GM19239 (cell line): ENCODE results near the gene DAAM2.

Experiments used
- DNase-seq: peaks from one replicate; pipeline ENCODE4 v3.0.0; 2011; ENCODE audit warnings: low spot score; ENCODE audit not compliant: insufficient read length
- FAIRE-seq: peaks from 2 replicates; lab custom pipeline; 2011; peaks lifted over from hg19 to GRCh38; lab: Jason Lieb, UNC

Gene DAAM2

DNA sequence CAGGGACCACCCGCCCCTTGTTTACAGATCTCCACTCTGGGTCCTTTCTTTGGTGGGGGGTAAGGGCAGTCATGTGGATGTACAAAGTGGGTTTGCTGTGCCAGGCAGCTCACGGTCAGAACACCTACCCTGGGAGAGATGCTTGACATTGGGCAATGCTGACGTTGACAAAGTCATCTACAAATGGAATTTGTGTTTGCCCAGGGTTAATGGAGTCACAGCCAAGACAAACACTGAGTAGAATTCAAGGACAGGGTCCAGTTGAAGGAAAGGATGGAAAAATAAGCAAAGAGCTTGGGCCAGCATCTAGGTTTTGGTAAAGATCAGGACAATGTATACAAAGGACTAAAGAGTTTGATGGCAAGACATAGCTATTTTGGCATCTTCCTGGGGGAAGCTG is 87.4 kb downstream of the DAAM2 start:
- FAIRE-seq (no peak), DNase-seq (no peak)

GRCh38 chr6:39880594-39880993 is 88.4 kb downstream of the DAAM2 start:
- DNase-seq (no peak), FAIRE-seq (no peak)

GRCh38 chr6:39881851-39882530 is 89.8 kb downstream of the DAAM2 start:
- no peak for FAIRE-seq
- DNase-seq, result no peak

DNA sequence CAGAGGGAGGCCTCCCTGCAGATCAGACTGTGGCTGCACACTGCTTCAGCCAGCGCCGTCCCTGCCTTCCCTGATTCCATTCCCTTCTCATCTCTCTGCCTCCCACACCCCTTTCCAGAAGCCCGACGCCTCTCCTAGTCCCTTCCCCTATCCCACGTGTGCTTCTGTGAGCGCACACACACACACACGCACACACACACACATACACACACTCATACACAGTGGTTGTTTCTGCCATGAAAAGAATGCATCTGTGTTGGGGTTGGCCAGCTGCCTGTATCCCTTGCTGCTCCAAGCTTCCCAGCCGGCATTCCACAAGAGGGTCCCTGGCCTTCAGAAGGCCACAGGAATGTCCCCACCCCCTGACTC is 90.3 kb downstream of the DAAM2 start:
- no peak for DNase-seq
- no peak for FAIRE-seq

GRCh38 chr6:39884696-39885095 is 92.5 kb downstream of the DAAM2 start:
- no peak for DNase-seq
- no peak for FAIRE-seq

- no peak for DNase-seq
- FAIRE-seq, result no peak
Measured at GRCh38 chr6:39885691-39886090, 93.5 kb downstream of the DAAM2 start.

DNA sequence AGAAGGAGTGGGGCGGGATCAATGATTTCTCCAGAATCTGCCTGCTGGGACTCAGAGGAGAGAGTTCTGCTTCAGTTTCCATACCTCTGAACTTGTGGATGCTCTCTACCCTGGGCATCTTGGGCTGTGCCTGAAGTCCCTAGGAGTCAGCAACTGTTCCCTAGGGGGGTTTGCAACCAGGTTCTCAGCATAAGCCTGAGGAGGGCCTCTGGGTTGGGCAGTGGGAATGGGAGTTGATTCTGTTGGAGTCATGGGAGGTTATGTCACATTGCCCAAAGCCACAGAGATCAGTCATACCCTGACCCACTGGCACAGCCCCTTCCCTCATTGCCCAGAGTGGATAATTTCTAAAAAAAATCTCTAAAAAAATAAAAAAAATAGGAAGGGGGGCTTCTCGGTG is 94.7 kb downstream of the DAAM2 start:
- DNase-seq, result no peak
- FAIRE-seq, result no peak

GRCh38 chr6:39887692-39888450 is 95.7 kb downstream of the DAAM2 start:
- DNase-seq (no peak), FAIRE-seq (no peak)

- DNase-seq (no peak), FAIRE-seq (no peak)
Measured at GRCh38 chr6:39889229-39889628, 97.1 kb downstream of the DAAM2 start.

GRCh38 chr6:39891353-39891752 is 99.2 kb downstream of the DAAM2 start:
- no peak for FAIRE-seq
- no peak for DNase-seq

GRCh38 chr6:39891976-39892375 is 99.8 kb downstream of the DAAM2 start:
- FAIRE-seq, result no peak
- no peak for DNase-seq

DNA sequence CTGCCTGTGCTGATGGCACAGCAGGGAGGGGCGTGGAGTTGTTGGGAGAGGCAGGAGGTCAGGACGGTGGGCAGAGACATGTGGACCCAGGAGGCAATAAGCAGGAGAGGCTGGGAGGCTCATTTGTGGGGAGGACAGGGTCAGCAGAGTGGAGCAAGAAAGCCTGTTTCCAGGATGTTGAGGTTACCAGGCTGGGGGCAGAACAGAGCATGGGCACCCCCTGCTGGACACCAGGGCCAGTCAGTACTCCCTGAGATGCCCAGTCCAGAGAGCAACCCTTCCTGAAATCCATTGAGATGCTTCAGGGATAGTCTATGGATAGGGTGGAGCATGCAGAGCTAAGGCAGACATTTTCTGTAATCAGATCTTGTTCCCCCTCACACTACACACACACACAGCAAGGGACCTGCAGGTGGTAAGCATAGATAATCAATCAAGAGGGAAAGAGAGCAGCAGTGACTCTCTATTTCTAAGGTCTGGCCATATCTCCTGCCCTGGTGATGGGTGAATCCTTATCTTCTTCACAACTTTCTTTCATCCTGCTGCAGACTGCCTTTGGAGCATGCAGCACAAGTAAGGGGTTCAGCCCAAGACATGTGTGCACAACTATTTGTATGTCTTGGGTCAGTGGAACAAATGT is 100.4 kb downstream of the DAAM2 start:
- FAIRE-seq (peak; percentile 33), DNase-seq (peak; percentile 69)

GRCh38 chr6:39893286-39893685 is 101.1 kb downstream of the DAAM2 start:
- no peak for FAIRE-seq

GRCh38 chr6:39896701-39897100 is 104.5 kb downstream of the DAAM2 start:
- DNase-seq (no peak), FAIRE-seq (no peak)

More at GRCh38 chr6:39893286-39893685, 101.1 kb downstream of the DAAM2 start:
- DNase-seq, result no peak

DNA sequence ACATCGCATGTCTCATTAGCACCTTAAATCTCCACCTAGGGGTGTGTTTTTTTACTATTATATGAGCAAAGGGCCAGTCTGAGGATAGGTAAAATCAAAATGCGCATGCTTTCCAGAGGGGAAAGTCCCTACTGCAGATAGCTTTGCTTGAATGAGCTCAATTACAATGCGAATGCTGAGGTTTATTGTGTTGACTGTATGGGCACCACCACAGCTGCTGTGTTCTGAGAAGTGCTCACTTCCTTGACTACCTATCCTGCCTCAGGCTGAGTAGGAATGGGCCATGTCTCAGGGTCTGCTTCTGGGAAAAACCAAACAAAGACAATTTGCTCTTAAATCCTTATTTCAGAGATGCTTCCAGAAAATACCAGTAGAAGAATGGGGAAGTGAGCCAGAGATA is 105.5 kb downstream of the DAAM2 start:
- no peak for FAIRE-seq
- DNase-seq, result no peak

GRCh38 chr6:39898625-39899024 is 106.4 kb downstream of the DAAM2 start:
- FAIRE-seq, result no peak
- no peak for DNase-seq

- no peak for FAIRE-seq
- no peak for DNase-seq
Measured at GRCh38 chr6:39899554-39900295, 107.5 kb downstream of the DAAM2 start.

DNA sequence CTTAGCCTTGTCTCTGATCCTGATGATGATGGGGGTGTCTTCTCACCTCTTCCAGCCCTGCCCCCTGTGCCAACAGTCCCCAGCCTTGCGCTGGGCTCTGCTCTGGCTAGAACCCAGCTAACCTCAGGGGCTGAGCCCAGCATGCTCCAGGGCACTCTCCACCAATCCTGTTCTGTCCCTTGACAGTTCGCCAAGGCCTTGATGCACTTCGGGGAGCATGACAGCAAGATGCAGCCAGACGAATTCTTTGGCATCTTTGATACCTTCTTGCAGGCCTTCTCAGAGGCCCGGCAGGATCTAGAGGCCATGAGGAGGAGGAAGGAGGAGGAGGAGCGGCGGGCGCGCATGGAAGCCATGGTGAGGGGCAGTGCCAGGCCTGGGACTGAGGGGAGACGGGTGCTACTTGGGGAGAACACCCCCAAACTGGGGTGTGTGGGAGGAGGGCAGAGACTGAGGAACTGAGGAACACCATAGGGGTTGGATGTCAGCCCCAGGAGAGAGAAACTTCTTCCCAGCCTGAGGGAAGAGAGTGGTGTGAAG is 109.0 kb downstream of the DAAM2 start:
- FAIRE-seq (no peak), DNase-seq (no peak)

- FAIRE-seq, result no peak
Measured at GRCh38 chr6:39901670-39902069, 109.5 kb downstream of the DAAM2 start.

GRCh38 chr6:39902136-39902535 is 110.0 kb downstream of the DAAM2 start:
- no peak for FAIRE-seq
- no peak for DNase-seq

More at GRCh38 chr6:39901670-39902069, 109.5 kb downstream of the DAAM2 start:
- no peak for DNase-seq
